HG02678 (cell line): ENCODE measurements around the gene PIP5K1B.

Experiments
- ATAC-seq: cut with Tn5 transposase; IDR thresholded peaks from one replicate; pipeline ENCODE4 v1.9.1; 2021; ENCODE audit warnings: mild to moderate bottlenecking, moderate library complexity; ENCODE audit not compliant: unreplicated experiment

PIP5K1B gene

GRCh38 chr9:68768619-68769018 is 63.6 kb downstream of the PIP5K1B start:
- ATAC-seq = no peak

GRCh38 chr9:68769852-68770251 is 64.8 kb downstream of the PIP5K1B start:
- ATAC-seq = no peak

DNA sequence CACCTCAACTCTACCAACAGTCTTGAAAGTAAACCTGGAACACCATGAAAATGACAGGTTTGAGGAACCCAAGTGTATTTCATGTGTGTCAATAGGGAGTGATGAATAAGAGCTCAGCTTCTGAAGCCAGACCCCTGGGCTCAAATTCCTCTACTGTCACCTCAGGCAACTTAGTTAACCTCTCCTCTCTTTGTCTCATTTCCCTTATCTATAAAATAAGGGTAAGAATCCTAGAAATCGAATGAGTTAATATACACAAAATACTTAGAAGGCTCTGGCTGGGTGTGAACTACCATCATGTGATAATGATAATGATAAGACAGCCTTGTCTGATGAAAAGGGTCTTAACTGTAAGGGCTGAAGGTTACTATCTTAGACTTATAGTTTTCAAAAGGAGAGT is 66.3 kb downstream of the PIP5K1B start:
- no peak for ATAC-seq

GRCh38 chr9:68775003-68775730 is 70.1 kb downstream of the PIP5K1B start:
- ATAC-seq = no peak

DNA sequence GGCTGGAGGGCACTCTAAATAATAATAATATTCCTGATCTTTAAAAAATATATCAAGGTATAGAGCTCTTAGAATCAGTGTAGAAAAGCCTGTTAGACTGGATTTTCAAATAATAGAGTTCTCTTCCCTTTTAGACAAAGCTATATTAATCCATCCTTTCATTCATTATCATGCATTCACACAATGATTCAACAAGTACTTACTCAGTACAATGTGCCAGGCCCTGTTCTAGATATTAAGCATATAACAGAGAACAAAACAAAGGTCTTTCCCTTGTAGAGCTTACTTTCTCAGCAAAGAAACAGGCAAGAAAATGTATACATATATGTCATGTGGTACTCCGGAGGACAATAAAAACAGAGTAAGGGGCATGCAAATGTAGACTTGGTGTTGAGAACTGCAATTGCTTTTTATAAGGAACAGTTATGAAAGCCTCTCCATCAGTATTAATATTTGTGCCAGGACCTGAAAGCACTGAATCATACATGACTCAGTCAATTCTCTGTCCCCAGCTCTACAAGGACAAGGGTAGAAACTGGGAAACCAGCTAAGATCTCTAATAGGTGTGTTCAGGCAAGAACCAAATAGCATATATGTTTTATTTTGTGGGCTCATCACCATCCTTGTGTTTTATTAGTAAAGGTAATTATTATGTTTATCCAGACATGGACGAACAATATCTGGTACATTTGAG is 72.2 kb downstream of the PIP5K1B start:
- ATAC-seq = no peak

GRCh38 chr9:68778635-68779034 is 73.6 kb downstream of the PIP5K1B start:
- ATAC-seq = no peak

DNA sequence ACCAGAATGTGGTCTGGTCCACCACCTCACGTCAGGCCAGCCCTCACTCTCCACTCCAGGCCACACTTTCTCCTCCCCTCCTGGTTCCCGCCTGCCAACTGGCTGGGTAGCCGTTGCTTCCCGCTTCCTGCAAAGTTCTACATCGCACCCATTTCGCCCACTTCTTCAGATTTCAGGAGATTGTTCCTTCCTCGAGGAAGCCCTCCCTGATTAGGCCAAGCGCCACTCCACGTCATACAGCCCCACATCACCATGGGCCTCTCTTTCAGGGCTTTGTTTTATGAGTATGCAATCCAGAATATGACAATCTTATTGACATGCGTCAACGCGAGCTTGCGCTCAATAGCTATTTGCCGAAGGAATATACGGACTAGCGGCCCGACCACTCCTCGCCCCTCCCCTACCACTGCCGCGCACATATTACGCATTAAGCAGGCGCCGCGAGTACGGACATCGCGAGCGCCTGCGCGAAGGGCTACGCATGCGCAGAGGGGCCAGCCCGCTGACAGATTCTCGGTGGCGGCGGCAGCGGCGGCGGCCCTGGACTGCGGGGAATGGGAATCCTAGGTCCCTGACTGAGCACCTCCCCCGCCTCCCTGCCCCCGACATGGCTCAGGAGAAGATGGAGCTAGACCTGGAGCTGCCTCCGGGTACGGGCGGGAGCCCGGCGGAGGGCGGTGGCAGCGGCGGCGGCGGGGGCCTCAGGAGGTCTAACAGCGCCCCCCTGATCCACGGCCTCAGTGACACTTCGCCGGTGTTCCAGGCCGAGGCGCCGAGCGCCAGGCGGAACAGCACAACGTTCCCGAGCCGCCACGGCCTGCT is 74.7 kb downstream of the PIP5K1B start:
- peak; percentile 82 for ATAC-seq

- no peak for ATAC-seq
Observed at GRCh38 chr9:68780380-68780712, 75.3 kb downstream of the PIP5K1B start.

DNA sequence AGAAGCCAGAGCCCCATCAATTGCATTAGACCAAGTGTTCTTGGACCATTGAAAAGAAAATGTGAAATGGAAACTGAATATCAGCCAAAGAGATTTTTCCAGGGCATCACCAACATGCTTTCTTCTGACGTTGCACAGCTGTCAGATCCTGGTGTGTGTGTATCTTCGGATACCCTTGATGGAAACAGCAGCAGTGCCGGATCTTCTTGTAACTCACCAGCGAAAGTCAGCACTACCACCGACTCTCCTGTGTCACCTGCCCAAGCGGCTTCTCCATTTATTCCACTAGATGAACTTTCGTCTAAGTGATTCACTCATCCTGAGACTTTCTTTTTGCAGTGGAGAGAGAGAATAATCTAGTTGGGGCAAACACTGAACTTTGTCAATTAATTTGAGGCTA is 75.7 kb downstream of the PIP5K1B start:
- ATAC-seq = no peak

GRCh38 chr9:68781928-68782327 is 76.9 kb downstream of the PIP5K1B start:
- ATAC-seq = no peak

GRCh38 chr9:68782546-68782945 is 77.5 kb downstream of the PIP5K1B start:
- no peak for ATAC-seq

DNA sequence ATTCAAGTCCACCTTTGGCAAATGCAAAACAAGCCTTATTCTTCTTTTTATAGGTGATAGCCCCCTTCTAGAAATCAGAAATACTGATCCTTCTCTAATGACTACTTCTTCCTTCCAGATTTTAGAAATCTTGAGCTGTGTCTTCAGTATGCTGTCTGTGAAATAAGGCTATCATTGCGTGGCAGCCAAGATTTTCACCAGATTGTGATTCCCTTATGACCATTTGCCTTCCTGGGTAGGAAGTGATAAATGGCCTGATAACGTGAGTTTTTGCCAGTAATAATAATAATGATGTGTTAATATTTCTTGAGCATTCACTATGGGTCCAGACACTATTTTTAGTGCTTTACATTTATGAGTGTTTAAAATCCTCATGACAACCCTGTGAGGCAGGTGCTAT is 80.9 kb downstream of the PIP5K1B start:
- ATAC-seq = no peak

GRCh38 chr9:68791169-68791568 is 86.1 kb downstream of the PIP5K1B start:
- ATAC-seq = no peak

- peak; percentile 96 for ATAC-seq
Observed at GRCh38 chr9:68793605-68794343, 88.7 kb downstream of the PIP5K1B start.

DNA sequence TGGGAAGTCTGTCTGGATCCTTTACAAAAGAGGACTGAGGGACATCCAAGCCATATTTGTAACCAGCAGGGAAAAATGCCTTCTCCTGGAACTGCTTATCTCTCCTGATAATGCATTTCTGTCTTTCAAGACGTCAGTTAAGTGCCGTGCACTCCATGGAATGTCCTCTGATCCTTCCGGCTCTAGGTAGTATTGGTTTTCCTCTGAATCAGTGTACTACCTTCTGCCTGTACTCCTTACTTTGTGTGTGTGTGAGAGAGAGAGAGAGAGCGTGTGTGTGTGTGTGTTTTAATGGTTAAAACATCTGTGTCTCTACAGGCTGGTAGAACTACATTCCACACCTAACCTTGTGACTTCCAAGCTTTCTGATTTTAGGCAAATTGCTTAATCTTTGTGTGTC is 89.9 kb downstream of the PIP5K1B start:
- no peak for ATAC-seq

DNA sequence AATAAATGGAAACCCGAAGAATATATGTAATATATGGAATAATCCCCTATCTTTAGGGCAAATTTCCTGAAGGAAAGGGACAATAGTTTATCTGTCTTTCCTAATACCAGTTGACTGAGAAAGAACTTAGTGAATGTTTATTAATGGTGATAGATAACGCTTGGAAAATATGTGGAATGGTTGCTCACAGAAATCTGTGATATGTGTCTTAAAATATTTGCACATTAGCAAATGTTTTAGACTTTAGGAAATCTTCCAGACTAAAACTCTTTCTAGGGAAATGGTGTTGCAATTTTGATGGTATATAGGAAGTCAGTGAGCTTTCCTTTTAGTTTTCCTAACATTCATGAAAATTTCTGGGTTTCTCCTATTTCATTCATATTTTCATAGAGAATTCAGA is 90.4 kb downstream of the PIP5K1B start:
- ATAC-seq = no peak

DNA sequence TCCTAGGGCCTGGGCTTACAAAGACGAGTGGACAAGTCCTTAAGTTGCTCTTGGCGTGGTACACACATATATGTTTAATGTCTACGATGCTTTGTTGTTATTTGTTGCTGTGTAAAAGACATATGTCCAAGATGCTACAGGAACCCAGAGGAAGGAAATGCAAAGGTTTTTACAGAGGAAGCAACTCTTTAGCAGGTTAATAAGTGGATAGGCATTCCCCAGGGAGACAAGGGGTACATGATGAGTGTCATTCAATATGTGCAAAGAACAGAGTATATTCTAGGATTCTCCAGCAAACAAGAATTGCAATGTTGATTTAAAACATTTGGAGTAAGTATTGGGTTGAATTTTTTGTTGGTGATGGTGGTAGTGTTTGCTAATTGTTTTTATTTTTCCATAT is 92.1 kb downstream of the PIP5K1B start:
- no peak for ATAC-seq

GRCh38 chr9:68798423-68798822 is 93.4 kb downstream of the PIP5K1B start:
- no peak for ATAC-seq

DNA sequence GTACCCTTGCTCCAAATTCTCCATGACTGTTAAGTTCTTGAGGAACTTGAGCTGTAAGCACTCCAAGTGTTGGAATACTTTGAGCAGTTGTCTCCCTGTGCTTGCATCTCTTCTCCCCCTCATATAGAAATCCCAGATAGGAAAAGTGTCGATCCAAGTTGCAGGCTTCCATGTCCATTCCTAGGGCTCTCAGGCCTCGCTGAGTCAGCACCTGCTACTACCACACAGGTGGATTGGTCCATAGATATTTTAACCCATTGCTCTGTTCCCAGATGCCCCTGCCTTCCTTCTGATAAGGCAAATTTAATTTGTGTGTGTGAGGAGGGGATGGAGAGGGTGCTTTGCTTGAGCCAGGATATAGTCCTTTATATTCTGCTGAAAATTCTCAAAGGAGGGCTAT is 95.8 kb downstream of the PIP5K1B start:
- ATAC-seq = no peak

DNA sequence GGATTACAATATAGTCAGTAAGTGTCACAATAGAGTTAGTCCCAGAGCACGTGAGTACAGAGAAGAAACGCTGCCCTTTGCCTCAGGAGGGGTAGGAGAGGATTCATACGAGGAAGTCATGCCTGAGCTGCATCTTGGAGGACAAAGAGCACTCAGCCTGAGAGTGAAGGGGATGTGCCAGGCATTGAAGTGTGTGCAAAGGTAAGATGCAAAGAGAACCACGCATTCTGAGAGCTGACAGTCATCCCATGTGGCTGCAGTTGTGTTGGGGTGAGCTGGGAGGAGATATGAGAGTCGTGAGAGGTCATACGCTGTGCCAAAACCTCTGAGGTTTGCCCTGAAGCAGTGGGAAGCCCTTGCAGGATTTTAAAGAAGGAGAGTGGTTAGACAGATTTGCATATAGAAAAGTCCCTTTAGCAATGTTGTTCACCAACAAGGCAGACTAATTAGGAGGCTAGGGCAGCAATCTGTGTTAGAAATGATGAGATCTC is 97.5 kb downstream of the PIP5K1B start:
- peak; percentile 98 for ATAC-seq
